Neural progenitor cell (in vitro differentiated cells): Measurements from ENCODE around the gene PROM2. TPM values are rescaled to one million over a fixed set of nuclear protein-coding genes. Genes with fewer than 3 reads are reported as not detected.

ENCODE experiments used
- DNase-seq: peaks from one replicate; pipeline ENCODE4 v3.0.0-alpha.2; 2016; ENCODE audit warnings: low spot score
- H2AFZ ChIP-seq: fragments of 200-600 bp; sonication (generic); replicated peaks from 2 replicates; pipeline ENCODE4 v1.6.1; 2016; ENCODE audit warnings: antibody characterized with exemption
- H3F3A ChIP-seq: fragments of 200-600 bp; sonication (generic); 2 replicates; pipeline ENCODE4 v1.6.1; 2016; ENCODE audit warnings: antibody characterized with exemption, low read depth
- H3K27ac ChIP-seq: fragments of 200-600 bp; sonication (generic); 2 replicates; pipeline ENCODE4 v1.5.1; 2016; ENCODE audit warnings: mild to moderate bottlenecking
- H3K27me3 ChIP-seq: fragments of 200-600 bp; sonication (generic); 2 replicates; pipeline ENCODE4 v1.6.1; 2016; ENCODE audit warnings: mild to moderate bottlenecking, moderate library complexity
- H3K36me3 ChIP-seq: fragments of 200-600 bp; sonication (generic); 2 replicates; pipeline ENCODE4 v1.5.1; 2016
- H3K4me1 ChIP-seq: fragments of 200-600 bp; sonication (generic); 2 replicates; pipeline ENCODE4 v1.6.1; 2016; ENCODE audit warnings: mixed run types
- H3K4me2 ChIP-seq: fragments of 200-600 bp; sonication (generic); 2 replicates; pipeline ENCODE4 v1.6.1; 2016
- H3K4me3 ChIP-seq: fragments of 200-600 bp; sonication (generic); 2 replicates; pipeline ENCODE4 v1.5.1; 2016
- H3K79me2 ChIP-seq: fragments of 200-600 bp; sonication (generic); 2 replicates; pipeline ENCODE4 v1.6.1; 2016; ENCODE audit warnings: low read depth
- H3K9ac ChIP-seq: fragments of 200-600 bp; sonication (generic); 2 replicates; pipeline ENCODE4 v1.6.1; 2016
- H3K9me3 ChIP-seq: fragments of 200-600 bp; sonication (generic); 2 replicates; pipeline ENCODE4 v1.5.1; 2016; ENCODE audit warnings: low read depth
- H4K20me1 ChIP-seq: fragments of 200-600 bp; sonication (generic); 2 replicates; pipeline ENCODE4 v1.6.1; 2016; ENCODE audit warnings: low read depth
- H3K27ac Mint-ChIP-seq: 3 replicates; pipeline ENCODE4 v1.8.0; 2021; ENCODE audit warnings: mixed read lengths
- H3K27me3 Mint-ChIP-seq: 2 replicates; pipeline ENCODE4 v1.8.0; 2022; ENCODE audit warnings: low read depth, mild to moderate bottlenecking, inconsistent platforms, moderate library complexity, mixed read lengths; ENCODE audit not compliant: insufficient read depth
- H3K36me3 Mint-ChIP-seq: 3 replicates; pipeline ENCODE4 v1.8.0; 2021; ENCODE audit warnings: mixed read lengths
- H3K4me1 Mint-ChIP-seq: 3 replicates; pipeline ENCODE4 v1.8.0; 2021; ENCODE audit warnings: mixed read lengths
- H3K4me3 Mint-ChIP-seq: 3 replicates; pipeline ENCODE4 v1.8.0; 2021; ENCODE audit warnings: mild to moderate bottlenecking, moderate library complexity, mixed read lengths
- H3K9me3 Mint-ChIP-seq: 3 replicates; pipeline ENCODE4 v1.8.0; 2020; ENCODE audit warnings: mixed read lengths
- EZH2 ChIP-seq: fragments of 200-600 bp; sonication (generic); IDR thresholded peaks from 2 replicates; pipeline ENCODE4 v1.6.1; 2017; ENCODE audit warnings: antibody characterized with exemption, mild to moderate bottlenecking, moderate library complexity
- EZH2phosphoT487 ChIP-seq: fragments of 200-600 bp; sonication (generic); IDR thresholded peaks from 2 replicates; pipeline ENCODE4 v1.6.1; 2017; ENCODE audit warnings: antibody characterized with exemption
- total RNA-seq: library from RNA; depleted of rRNA; stranded (reverse); fragments of >200 nt; gene quantifications from 2 replicates; pipeline ENCODE4 v1.2.3, GENCODE V29; 2015; ENCODE audit warnings: low replicate concordance
- TF ChIP-seq, protein P1 (sequence below): fragments of 200-600 bp; sonication (generic); IDR thresholded peaks from 2 replicates; pipeline ENCODE4 v1.5.1; 2017; ENCODE audit warnings: antibody characterized with exemption, mild to moderate bottlenecking

Gene PROM2
- total RNA-seq, 1 donor from 2014 or later = 0.95 TPM

DNA sequence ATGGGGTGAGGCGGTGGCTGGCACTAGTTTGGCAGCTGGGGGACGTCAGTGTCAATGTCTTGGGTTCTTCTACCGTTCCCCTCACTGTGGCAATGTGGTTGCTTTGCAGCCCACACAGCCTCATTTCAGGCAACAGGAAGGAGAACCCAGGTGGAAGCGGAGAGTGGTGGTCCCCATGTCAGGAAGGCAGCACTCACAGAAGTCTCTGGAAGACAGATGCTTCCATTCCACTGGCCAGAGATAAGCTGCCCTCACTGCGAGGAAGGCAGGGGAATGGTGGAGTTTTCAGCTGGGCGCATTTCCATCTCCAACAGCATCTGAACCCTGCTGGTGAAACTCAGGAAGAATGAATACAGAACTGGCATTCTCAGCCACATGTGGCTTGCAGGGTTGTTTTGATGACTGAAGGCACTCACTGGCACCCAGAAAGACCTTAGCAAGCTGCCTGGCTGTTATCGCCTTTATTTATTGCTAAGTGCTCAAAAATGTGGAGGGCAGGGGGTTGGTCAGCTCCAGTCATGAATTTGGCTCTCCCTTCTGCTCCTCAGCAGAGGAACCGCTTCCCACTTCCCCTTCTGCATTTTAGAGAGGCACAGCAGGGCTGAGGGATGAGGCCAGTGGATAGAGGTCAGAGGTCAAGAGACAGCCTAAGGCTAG is 42.3 kb downstream of the PROM2 start:
- no peaks in the 10 kb centered on the region for H3K4me1 ChIP-seq
- H3K4me2 ChIP-seq = no peak overlapping the region
- peaks cover 5% of the 10 kb centered on the region for H3K9me3 Mint-ChIP-seq
- no peak overlapping the region for H3K4me3 ChIP-seq
- H3K79me2 ChIP-seq = no peaks in the 10 kb centered on the region
- DNase-seq = no peak
- peaks cover 8% of the 10 kb centered on the region for H3K27me3 Mint-ChIP-seq
- TF ChIP-seq, protein P1, sequence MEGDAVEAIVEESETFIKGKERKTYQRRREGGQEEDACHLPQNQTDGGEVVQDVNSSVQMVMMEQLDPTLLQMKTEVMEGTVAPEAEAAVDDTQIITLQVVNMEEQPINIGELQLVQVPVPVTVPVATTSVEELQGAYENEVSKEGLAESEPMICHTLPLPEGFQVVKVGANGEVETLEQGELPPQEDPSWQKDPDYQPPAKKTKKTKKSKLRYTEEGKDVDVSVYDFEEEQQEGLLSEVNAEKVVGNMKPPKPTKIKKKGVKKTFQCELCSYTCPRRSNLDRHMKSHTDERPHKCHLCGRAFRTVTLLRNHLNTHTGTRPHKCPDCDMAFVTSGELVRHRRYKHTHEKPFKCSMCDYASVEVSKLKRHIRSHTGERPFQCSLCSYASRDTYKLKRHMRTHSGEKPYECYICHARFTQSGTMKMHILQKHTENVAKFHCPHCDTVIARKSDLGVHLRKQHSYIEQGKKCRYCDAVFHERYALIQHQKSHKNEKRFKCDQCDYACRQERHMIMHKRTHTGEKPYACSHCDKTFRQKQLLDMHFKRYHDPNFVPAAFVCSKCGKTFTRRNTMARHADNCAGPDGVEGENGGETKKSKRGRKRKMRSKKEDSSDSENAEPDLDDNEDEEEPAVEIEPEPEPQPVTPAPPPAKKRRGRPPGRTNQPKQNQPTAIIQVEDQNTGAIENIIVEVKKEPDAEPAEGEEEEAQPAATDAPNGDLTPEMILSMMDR = no peak
- H4K20me1 ChIP-seq = no peaks in the 10 kb centered on the region
- peaks cover 22% of the 10 kb centered on the region for H3K4me1 Mint-ChIP-seq
- H3K36me3 Mint-ChIP-seq = no peaks in the 10 kb centered on the region
- no peak overlapping the region for H2AFZ ChIP-seq
- H3K27ac Mint-ChIP-seq = peak overlapping the region; percentile 73
- no peaks in the 10 kb centered on the region for H3K36me3 ChIP-seq
- no peak overlapping the region for H3K4me3 Mint-ChIP-seq
- no peaks in the 10 kb centered on the region for H3K27me3 ChIP-seq
- no peak overlapping the region for H3K27ac ChIP-seq
- H3K9me3 ChIP-seq = no peaks in the 10 kb centered on the region
- H3K9ac ChIP-seq = no peak overlapping the region
- H3F3A ChIP-seq = no peaks in the 10 kb centered on the region

DNA sequence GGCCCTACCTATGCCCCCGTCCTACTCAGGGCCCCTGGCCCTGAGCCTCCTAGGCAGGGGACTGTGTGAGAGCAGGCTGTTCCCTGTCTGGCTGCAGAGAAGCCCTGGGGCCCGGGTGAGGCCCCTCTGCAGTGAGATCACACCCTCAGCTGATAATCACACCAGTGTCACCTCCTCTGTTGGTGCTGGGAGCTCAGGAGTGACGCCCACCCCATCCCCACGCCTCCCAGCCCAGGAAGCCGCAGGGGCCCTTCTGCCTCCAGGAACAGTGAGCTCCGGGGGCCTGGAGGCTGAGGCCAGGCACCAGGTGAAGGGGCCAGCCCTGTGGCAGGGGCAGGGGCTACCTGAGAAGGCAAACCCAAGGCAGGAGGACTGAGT is 42.9 kb downstream of the PROM2 start:
- H3K9me3 ChIP-seq = no peaks in the 10 kb centered on the region
- H3K27ac ChIP-seq = no peak overlapping the region
- Mint-ChIP-seq H3K4me1 (peaks cover 22% of the 10 kb centered on the region), H3K9me3 (peaks cover 5% of the 10 kb centered on the region), H3K27me3 (peaks cover 10% of the 10 kb centered on the region), H3K36me3 (no peaks in the 10 kb centered on the region), H3K4me3 (no peak overlapping the region), H3K27ac (no peak overlapping the region)
- TF ChIP-seq EZH2 = no peak
- TF ChIP-seq EZH2phosphoT487 = no peak
- TF ChIP-seq, protein P1 = no peak
- H3K4me3 ChIP-seq = no peak overlapping the region
- no peaks in the 10 kb centered on the region for H3K4me1 ChIP-seq
- no peak overlapping the region for H3K9ac ChIP-seq
- H3K4me2 ChIP-seq = no peak overlapping the region
- H3K27me3 ChIP-seq = no peaks in the 10 kb centered on the region
- H4K20me1 ChIP-seq = no peaks in the 10 kb centered on the region
- H3K36me3 ChIP-seq = no peaks in the 10 kb centered on the region
- no peak for DNase-seq
- H3K79me2 ChIP-seq = no peaks in the 10 kb centered on the region
- H2AFZ ChIP-seq = no peak overlapping the region
- no peaks in the 10 kb centered on the region for H3F3A ChIP-seq

DNA sequence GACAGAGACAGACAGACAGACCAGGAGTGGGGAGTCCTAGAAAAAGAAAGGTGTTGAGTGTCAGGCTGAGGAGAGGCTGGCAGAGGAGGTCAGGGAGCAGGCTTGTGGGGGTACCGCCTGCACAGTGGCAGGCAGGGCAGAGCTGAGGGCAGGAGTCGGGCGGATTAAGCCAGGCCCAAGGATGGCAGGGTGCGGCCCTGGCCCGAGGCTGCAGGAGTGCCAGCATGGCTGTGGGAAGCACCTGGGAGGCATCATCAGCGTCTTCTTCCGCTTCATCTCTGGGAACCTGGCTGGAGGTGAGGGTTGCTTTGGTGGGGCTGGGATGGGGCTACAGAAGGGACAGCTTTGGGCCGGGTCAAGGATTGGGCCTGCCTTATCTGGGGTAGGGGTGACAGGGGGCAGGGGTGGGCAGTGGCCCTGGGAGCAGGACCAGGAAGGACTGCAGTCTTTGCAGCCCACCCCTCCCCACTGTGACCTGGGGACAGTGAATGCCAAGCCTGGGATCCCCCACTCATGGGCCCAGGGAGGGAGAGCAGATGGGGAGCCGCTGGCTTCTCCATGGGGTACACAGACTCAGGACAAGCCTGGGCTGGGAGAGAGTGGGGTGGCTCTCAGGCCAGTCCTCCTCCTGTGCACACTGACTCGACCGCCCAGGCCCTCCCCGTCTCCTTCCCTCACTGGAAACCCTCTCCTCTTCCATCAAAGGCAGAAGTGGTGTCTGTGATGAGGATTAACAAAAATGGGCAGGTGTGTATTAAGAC is 43.6 kb downstream of the PROM2 start:
- no peak for TF ChIP-seq EZH2phosphoT487
- no peak for TF ChIP-seq EZH2
- TF ChIP-seq, protein P1 = no peak
- Histone ChIP-seq H3K4me1 (no peaks in the 10 kb centered on the region), H3K4me3 (no peak overlapping the region), H3K4me2 (no peak overlapping the region), H3K27ac (no peak overlapping the region), H3K27me3 (no peaks in the 10 kb centered on the region), H3K9ac (no peak overlapping the region), H3K79me2 (no peaks in the 10 kb centered on the region), H3K9me3 (no peaks in the 10 kb centered on the region), H2AFZ (no peak overlapping the region), H3K36me3 (no peaks in the 10 kb centered on the region), H3F3A (no peaks in the 10 kb centered on the region), H4K20me1 (no peaks in the 10 kb centered on the region)
- H3K4me1 Mint-ChIP-seq = peaks cover 22% of the 10 kb centered on the region
- peaks cover 10% of the 10 kb centered on the region for H3K27me3 Mint-ChIP-seq
- no peak for DNase-seq
- H3K27ac Mint-ChIP-seq = no peak overlapping the region
- H3K4me3 Mint-ChIP-seq = no peak overlapping the region
- H3K36me3 Mint-ChIP-seq = no peaks in the 10 kb centered on the region
- H3K9me3 Mint-ChIP-seq = peaks cover 5% of the 10 kb centered on the region
